ENCODE data around the gene NUDT14. TPM values are rescaled to one million over a fixed set of nuclear protein-coding genes. Genes with fewer than 3 reads are reported as not detected.

Gene NUDT14
- total RNA-seq, 2 experiments from 2014 or later: 8.6 to 9.1 TPM

GRCh38 chr14:105153739-105154475 is 27.2 kb downstream of the NUDT14 start:
- H3K4me1 Mint-ChIP-seq: no peaks in the 10 kb centered on the region
- H3K27me3 Mint-ChIP-seq: no peaks in the 10 kb centered on the region
- no peak overlapping the region for H3K4me3 Mint-ChIP-seq
- no peak for DNase-seq
- H3K9me3 Mint-ChIP-seq: no peaks in the 10 kb centered on the region
- H3K36me3 Mint-ChIP-seq: no peaks in the 10 kb centered on the region
- no peak overlapping the region for H3K27ac Mint-ChIP-seq

- H3K27me3 Mint-ChIP-seq: no peaks in the 10 kb centered on the region
- no peaks in the 10 kb centered on the region for H3K9me3 Mint-ChIP-seq
- H3K4me3 Mint-ChIP-seq: no peak overlapping the region
- H3K4me1 Mint-ChIP-seq: no peaks in the 10 kb centered on the region
- H3K36me3 Mint-ChIP-seq: no peaks in the 10 kb centered on the region
- no peak overlapping the region for H3K27ac Mint-ChIP-seq
- no peak for DNase-seq
Observed at GRCh38 chr14:105153331-105153731, 27.8 kb downstream of the NUDT14 start.

- Mint-ChIP-seq H3K27me3 (no peaks in the 10 kb centered on the region), H3K36me3 (no peaks in the 10 kb centered on the region), H3K27ac (no peak overlapping the region), H3K4me1 (no peaks in the 10 kb centered on the region), H3K4me3 (no peak overlapping the region), H3K9me3 (no peaks in the 10 kb centered on the region)
- DNase-seq: peak; percentile 0
Observed at GRCh38 chr14:105152794-105153241, 28.3 kb downstream of the NUDT14 start.

DNA sequence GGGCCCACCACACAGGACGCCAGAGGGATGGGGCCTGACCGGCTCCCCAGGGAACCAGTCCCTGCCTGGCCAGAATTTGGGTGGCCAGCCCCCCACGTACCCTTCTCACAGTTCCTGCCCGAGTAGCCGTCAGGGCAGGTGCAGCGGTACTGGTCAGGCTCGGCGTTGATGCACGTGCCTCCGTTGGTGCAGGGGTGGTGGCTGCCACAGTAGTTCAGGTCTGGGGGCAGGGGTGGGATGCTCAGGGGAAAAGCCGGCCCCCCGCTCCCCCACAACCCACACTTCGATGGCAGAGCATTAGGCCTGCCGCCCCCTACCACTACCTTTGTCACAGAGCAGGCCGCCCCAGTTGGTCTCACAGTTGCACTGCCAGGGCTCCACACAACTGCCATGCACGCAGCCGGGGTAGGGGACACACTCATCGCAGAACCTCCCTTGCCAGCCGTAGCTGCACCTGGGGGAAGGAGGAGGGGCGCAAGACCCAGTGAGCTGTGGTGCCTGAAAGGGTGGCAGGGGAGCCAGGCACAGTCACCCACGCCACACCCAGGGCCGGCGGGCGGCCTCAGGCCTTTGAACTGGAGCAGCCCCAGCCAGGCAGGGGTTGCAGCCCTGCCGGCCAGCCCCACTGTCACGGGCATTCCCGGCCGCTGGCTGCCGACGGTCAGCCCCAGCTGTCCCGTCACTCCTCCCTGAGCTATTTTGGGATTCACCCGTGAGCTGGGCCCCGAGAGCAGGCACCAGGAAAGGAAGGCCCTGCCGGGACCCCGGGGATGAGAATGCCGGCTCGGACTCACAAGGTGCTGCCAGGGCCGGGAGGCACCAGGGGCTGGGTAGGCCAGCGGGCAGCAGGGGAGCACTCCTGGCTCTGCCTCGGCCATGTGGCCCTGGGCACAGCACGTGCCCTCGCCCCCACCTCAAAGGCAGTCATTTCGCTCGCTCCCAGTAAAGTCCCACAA is 29.0 kb downstream of the NUDT14 start:
- Mint-ChIP-seq H3K4me1 (no peaks in the 10 kb centered on the region), H3K27ac (no peak overlapping the region), H3K27me3 (no peaks in the 10 kb centered on the region), H3K4me3 (no peak overlapping the region), H3K36me3 (no peaks in the 10 kb centered on the region), H3K9me3 (no peaks in the 10 kb centered on the region)
- peak; percentile 0 for DNase-seq

DNA sequence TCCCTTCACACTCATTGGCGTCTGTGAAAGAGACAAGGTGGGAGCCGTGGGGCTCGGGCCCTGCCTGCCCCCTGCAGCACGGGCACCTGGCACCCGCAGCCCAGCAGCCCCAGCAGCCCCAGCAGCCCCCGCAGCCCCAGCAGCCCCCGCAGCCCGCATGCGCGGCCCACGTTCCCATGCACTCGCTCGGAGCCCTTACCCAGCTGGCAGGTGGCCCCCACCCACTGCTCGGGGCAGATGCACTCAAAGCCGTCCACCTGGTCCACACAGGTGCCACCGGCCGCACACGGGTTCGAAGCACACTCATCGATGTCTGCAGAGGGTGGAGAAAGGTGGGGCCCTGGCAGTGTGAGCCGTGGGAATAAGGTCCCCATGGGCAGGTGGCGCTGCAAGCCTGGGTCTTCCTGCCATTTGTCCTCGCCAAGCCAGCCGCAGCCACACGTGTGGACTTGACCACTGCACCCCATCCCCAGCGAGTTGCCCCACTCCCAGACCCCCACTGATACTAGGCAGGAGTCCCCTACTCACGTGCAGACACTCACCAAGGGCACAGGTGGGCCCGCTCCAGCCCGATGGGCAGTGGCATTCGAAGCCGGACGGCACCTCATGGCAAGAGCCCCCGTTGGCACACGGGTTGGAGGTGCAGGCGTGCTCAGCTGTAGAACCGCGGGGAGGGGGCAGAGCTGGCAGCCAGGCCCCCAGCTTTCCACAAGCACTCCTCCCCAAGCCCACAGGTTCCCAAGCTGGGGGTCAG is 29.9 kb downstream of the NUDT14 start:
- Mint-ChIP-seq H3K4me3 (no peak overlapping the region), H3K9me3 (no peaks in the 10 kb centered on the region), H3K27me3 (no peaks in the 10 kb centered on the region), H3K4me1 (no peaks in the 10 kb centered on the region), H3K27ac (no peak overlapping the region), H3K36me3 (no peaks in the 10 kb centered on the region)
- peak; percentile 0 for DNase-seq

DNA sequence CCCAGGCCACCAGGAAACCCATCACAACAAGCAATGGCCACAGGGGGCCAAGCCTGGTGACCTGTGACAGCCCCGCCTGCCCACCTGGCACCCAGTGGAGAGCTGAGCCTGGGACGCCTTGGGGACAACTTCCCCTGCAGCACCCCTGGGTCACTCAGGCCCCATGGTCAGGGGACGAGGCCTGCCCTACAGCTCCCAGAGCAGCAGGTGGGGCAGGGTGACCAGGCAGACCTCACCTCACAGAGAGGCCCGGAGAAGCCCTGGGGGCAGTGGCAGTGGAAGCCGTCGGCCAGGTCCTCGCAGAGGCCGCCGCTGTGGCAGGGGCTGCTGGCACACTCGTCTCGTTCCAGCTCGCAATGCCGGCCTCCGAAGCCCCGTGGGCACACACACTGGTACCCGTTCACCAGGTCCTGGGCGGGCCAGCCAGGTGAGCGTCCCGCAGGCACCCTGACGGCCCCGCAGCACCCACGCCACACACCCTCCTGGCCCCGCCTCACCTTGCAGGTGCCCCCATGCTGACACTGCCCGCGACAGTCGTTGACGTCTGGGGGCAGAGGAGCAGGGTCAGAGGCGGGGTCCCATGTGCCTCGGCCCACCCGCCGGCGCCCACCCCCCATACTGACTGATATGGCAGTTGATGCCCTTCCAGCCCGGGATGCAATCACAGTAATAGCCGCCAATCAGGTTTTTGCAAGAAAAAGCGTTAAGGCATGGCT is 30.6 kb downstream of the NUDT14 start:
- Mint-ChIP-seq H3K4me3 (no peak overlapping the region), H3K27ac (no peak overlapping the region), H3K36me3 (no peaks in the 10 kb centered on the region), H3K27me3 (no peaks in the 10 kb centered on the region), H3K4me1 (no peaks in the 10 kb centered on the region), H3K9me3 (no peaks in the 10 kb centered on the region)
- DNase-seq: no peak

DNA sequence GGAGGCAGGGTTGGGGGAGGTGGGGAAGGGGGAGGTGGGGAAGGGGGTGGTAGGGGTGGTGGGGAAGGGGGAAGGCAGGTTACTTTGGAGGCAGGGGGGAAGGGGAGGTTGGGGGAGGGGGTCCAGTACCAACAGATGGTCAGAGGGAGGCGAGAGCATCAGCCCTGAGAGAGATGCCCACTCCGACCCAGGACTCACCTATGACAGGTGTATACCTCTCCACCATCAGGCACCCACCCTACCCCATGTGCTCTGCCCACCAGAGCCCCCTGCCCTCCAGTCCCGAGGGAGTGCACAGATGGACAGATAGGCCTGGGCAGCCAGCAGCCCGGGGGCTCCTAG is 31.1 kb downstream of the NUDT14 start:
- Mint-ChIP-seq H3K9me3 (no peaks in the 10 kb centered on the region), H3K27ac (no peak overlapping the region), H3K4me3 (no peak overlapping the region), H3K27me3 (no peaks in the 10 kb centered on the region), H3K36me3 (no peaks in the 10 kb centered on the region), H3K4me1 (no peaks in the 10 kb centered on the region)
- no peak for DNase-seq

DNA sequence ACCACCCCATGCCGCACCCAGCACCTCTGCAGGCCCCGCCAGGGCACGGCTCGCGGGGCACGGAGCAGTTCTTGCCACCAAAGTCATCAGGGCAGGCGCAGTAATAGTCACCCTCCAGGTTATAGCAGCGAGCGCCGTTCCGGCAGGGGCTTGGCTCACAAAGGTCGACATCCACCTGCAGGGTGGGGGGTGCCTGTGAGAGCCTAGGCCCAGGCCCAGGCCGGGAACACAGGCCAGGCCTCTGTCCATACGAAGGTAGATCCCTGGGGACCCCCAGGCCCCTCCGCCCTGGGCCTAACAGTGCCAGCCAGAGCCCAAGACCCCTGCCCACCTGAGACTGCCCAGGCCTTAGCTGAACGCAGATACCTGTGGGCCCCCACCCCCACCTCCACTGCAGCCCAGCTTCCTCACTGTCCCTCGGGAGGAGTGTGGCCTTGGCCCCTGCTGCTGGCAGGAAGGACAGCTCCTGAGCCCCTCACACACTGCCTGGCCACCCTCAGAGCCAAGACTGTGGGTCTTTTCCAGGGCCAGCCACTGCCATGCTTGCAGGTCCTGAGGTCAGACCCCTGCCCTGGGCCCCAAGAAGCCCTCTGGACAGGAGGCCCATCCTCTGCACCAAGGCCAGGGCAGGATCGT is 31.8 kb downstream of the NUDT14 start:
- H3K27ac Mint-ChIP-seq: no peak overlapping the region
- H3K9me3 Mint-ChIP-seq: no peaks in the 10 kb centered on the region
- H3K36me3 Mint-ChIP-seq: no peaks in the 10 kb centered on the region
- no peaks in the 10 kb centered on the region for H3K4me1 Mint-ChIP-seq
- H3K27me3 Mint-ChIP-seq: no peaks in the 10 kb centered on the region
- no peak for DNase-seq
- H3K4me3 Mint-ChIP-seq: no peak overlapping the region

- no peak overlapping the region for H3K27ac Mint-ChIP-seq
- no peak overlapping the region for H3K4me3 Mint-ChIP-seq
- H3K36me3 Mint-ChIP-seq: no peaks in the 10 kb centered on the region
- no peaks in the 10 kb centered on the region for H3K27me3 Mint-ChIP-seq
- H3K4me1 Mint-ChIP-seq: no peaks in the 10 kb centered on the region
- no peak for DNase-seq
- no peaks in the 10 kb centered on the region for H3K9me3 Mint-ChIP-seq
Observed at GRCh38 chr14:105148604-105149145, 32.4 kb downstream of the NUDT14 start.

DNA sequence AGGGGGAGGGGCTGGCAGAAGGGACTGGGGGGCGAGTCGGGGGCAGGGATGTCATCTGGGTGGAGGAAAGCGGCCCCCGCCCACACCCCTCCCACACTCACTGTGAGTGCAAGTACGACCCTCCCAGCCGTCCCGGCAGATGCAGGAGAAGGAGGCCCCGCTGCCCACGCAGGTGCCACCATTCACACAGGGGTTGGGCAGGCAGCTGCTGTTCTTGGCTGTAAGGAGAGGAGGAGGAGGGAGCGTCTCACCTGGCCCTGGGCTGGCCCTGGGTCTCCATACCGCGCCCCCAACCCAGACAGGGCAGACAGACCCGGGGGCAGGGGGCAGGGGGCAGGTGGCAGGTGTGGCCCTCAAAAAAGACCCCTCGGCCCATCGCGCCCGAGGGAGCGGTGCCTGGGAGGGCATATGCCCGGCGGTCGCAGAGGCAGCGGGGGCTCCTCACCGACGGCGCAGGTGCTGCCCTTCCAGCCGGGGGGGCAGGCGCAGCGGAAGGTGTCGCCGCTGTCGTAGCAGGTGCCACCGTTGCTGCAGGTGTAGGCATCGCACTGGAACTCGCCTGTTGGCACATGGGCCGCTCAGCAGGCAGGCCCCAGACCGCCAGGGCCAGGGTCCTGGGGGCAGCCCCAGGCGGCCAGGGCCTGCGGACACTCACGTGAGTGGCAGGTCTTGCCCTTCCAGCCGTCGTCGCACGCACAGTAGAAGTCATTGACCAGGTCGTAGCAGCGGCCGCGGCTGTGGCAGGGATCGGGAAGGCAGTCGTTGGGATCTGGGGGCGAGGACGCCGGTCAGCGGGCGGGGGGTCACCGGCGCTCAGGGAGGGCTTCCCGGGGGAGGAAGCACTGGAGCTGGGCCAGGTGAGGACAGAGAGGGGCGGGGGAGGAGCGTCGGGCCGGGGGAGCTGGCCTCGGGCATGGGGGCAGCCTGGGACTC is 33.2 kb downstream of the NUDT14 start:
- H3K27ac Mint-ChIP-seq: no peak overlapping the region
- H3K9me3 Mint-ChIP-seq: no peaks in the 10 kb centered on the region
- no peaks in the 10 kb centered on the region for H3K36me3 Mint-ChIP-seq
- H3K4me1 Mint-ChIP-seq: no peaks in the 10 kb centered on the region
- no peaks in the 10 kb centered on the region for H3K27me3 Mint-ChIP-seq
- no peak overlapping the region for H3K4me3 Mint-ChIP-seq
- DNase-seq: no peak

GRCh38 chr14:105146976-105147635 is 34.0 kb downstream of the NUDT14 start:
- Mint-ChIP-seq H3K27ac (no peak overlapping the region), H3K9me3 (no peaks in the 10 kb centered on the region), H3K4me3 (no peak overlapping the region), H3K27me3 (no peaks in the 10 kb centered on the region), H3K4me1 (no peaks in the 10 kb centered on the region), H3K36me3 (no peaks in the 10 kb centered on the region)
- no peak for DNase-seq

- no peak overlapping the region for H3K4me3 Mint-ChIP-seq
- peaks cover 2% of the 10 kb centered on the region for H3K36me3 Mint-ChIP-seq
- H3K27me3 Mint-ChIP-seq: no peaks in the 10 kb centered on the region
- peaks cover 2% of the 10 kb centered on the region for H3K9me3 Mint-ChIP-seq
- no peaks in the 10 kb centered on the region for H3K4me1 Mint-ChIP-seq
- no peak overlapping the region for H3K27ac Mint-ChIP-seq
- no peak for DNase-seq
Observed at GRCh38 chr14:105146181-105146975, 34.7 kb downstream of the NUDT14 start.

Data from activated naive CD8-positive, alpha-beta T cell treated with anti-CD3 and anti-CD28 coated beads for 36 hours (primary cell).